Rectal smooth muscle tissue (tissue), 1 donor: ENCODE measurements around the gene CLBA1.

Experiments used
- H3K27ac ChIP-seq: one replicate; pipeline ENCODE4 v1.7.0; 2013; ENCODE audit warnings: low read depth, low read length, inconsistent platforms
- H3K27me3 ChIP-seq: one replicate; pipeline ENCODE4 v1.7.0; 2013; ENCODE audit warnings: low read length; ENCODE audit not compliant: control insufficient read depth, insufficient read depth
- H3K36me3 ChIP-seq: one replicate; pipeline ENCODE4 v1.7.0; 2013; ENCODE audit warnings: low read length; ENCODE audit not compliant: control insufficient read depth, insufficient read depth
- H3K4me1 ChIP-seq: one replicate; pipeline ENCODE4 v1.7.0; 2013; ENCODE audit warnings: low read length; ENCODE audit not compliant: control insufficient read depth, insufficient read depth
- H3K4me3 ChIP-seq: one replicate; pipeline ENCODE4 v1.7.0; 2013; ENCODE audit warnings: low read length
- H3K9ac ChIP-seq: one replicate; pipeline ENCODE4 v1.7.0; 2013; ENCODE audit warnings: low read length

Gene CLBA1

GRCh38 chr14:105012171-105012985, 26.8 kb downstream of the CLBA1 start:
- Histone ChIP-seq H3K36me3 (peaks cover 4% of the 10 kb centered on the region), H3K4me1 (peaks cover 13% of the 10 kb centered on the region), H3K27ac (peak overlapping the region; percentile 66), H3K4me3 (no peak overlapping the region), H3K27me3 (no peaks in the 10 kb centered on the region), H3K9ac (no peak overlapping the region)

GRCh38 chr14:105013150-105013785, 27.7 kb downstream of the CLBA1 start:
- no peak overlapping the region for H3K9ac ChIP-seq
- no peak overlapping the region for H3K27ac ChIP-seq
- H3K36me3 ChIP-seq, result peaks cover 4% of the 10 kb centered on the region
- H3K4me1 ChIP-seq, result peaks cover 13% of the 10 kb centered on the region
- no peak overlapping the region for H3K4me3 ChIP-seq
- H3K27me3 ChIP-seq, result no peaks in the 10 kb centered on the region

GRCh38 chr14:105014032-105014431, 28.4 kb downstream of the CLBA1 start:
- H3K9ac ChIP-seq, result no peak overlapping the region
- peaks cover 13% of the 10 kb centered on the region for H3K4me1 ChIP-seq
- H3K4me3 ChIP-seq, result no peak overlapping the region
- H3K36me3 ChIP-seq, result peaks cover 4% of the 10 kb centered on the region
- no peaks in the 10 kb centered on the region for H3K27me3 ChIP-seq
- H3K27ac ChIP-seq, result no peak overlapping the region

- no peaks in the 10 kb centered on the region for H3K27me3 ChIP-seq
- H3K4me3 ChIP-seq, result no peak overlapping the region
- H3K27ac ChIP-seq, result no peak overlapping the region
- H3K4me1 ChIP-seq, result peaks cover 13% of the 10 kb centered on the region
- peaks cover 4% of the 10 kb centered on the region for H3K36me3 ChIP-seq
- H3K9ac ChIP-seq, result no peak overlapping the region
These were observed 29.0 kb downstream of the CLBA1 start for GRCh38 chr14:105014631-105015030.

- Histone ChIP-seq H3K36me3 (no peaks in the 10 kb centered on the region), H3K4me1 (peaks cover 14% of the 10 kb centered on the region), H3K9ac (no peak overlapping the region), H3K27ac (no peak overlapping the region), H3K27me3 (no peaks in the 10 kb centered on the region), H3K4me3 (no peak overlapping the region)
These were observed 29.7 kb downstream of the CLBA1 start for GRCh38 chr14:105015242-105015641.

- Histone ChIP-seq H3K4me1 (peaks cover 15% of the 10 kb centered on the region), H3K27ac (no peak overlapping the region), H3K4me3 (no peak overlapping the region), H3K27me3 (no peaks in the 10 kb centered on the region), H3K36me3 (no peaks in the 10 kb centered on the region), H3K9ac (no peak overlapping the region)
These were observed 30.3 kb downstream of the CLBA1 start for GRCh38 chr14:105015905-105016304.

GRCh38 chr14:105018414-105018813, 32.8 kb downstream of the CLBA1 start:
- no peak overlapping the region for H3K9ac ChIP-seq
- no peak overlapping the region for H3K27ac ChIP-seq
- no peaks in the 10 kb centered on the region for H3K27me3 ChIP-seq
- peaks cover 11% of the 10 kb centered on the region for H3K4me1 ChIP-seq
- no peaks in the 10 kb centered on the region for H3K36me3 ChIP-seq
- H3K4me3 ChIP-seq, result no peak overlapping the region

GRCh38 chr14:105019861-105020814, 34.5 kb downstream of the CLBA1 start:
- H3K27me3 ChIP-seq, result no peaks in the 10 kb centered on the region
- peaks cover 11% of the 10 kb centered on the region for H3K4me1 ChIP-seq
- peak overlapping the region; percentile 54 for H3K9ac ChIP-seq
- H3K27ac ChIP-seq, result peak overlapping the region; percentile 70
- peak overlapping the region; percentile 83 for H3K4me3 ChIP-seq
- no peaks in the 10 kb centered on the region for H3K36me3 ChIP-seq

- H3K4me1 ChIP-seq, result peaks cover 11% of the 10 kb centered on the region
These were observed 35.4 kb downstream of the CLBA1 start, which contains the start of gene CDCA4 for GRCh38 chr14:105020815-105021655. TSS of gene CDCA4 (minus strand) at chr14:105021083. CDS start at chr14:105011929, 9,154 bp downstream.

GRCh38 chr14:105021656-105022275, 36.2 kb downstream of the CLBA1 start:
- Histone ChIP-seq H3K27me3 (no peaks in the 10 kb centered on the region), H3K4me1 (peaks cover 11% of the 10 kb centered on the region), H3K36me3 (no peaks in the 10 kb centered on the region), H3K4me3 (peak overlapping the region; percentile 69), H3K27ac (peak overlapping the region; percentile 65), H3K9ac (peak overlapping the region; percentile 35)

More at GRCh38 chr14:105020815-105021655, 35.4 kb downstream of the CLBA1 start, which contains the start of gene CDCA4:
- no peaks in the 10 kb centered on the region for H3K36me3 ChIP-seq
- H3K4me3 ChIP-seq, result peak within 1 kb of the TSS; percentile 83
- peak within 1 kb of the TSS; percentile 70 for H3K27ac ChIP-seq
- peak within 1 kb of the TSS; percentile 54 for H3K9ac ChIP-seq
- H3K27me3 ChIP-seq, result no peaks in the 10 kb centered on the region

- no peak overlapping the region for H3K27ac ChIP-seq
These were observed 36.7 kb downstream of the CLBA1 start for GRCh38 chr14:105022276-105022670.

More at GRCh38 chr14:105022276-105022670, 36.7 kb downstream of the CLBA1 start:
- Histone ChIP-seq H3K27me3 (no peaks in the 10 kb centered on the region), H3K4me1 (peaks cover 11% of the 10 kb centered on the region), H3K36me3 (no peaks in the 10 kb centered on the region), H3K9ac (no peak overlapping the region), H3K4me3 (no peak overlapping the region)
